Medulla oblongata (tissue), 1 donor: ENCODE results near the gene COL8A1.
"Not testable (repeated sequence)": the region's sequence is repeated elsewhere in the genome, so short reads cannot be mapped to it uniquely, and the experiment has no call there.

Experiments
- DNase-seq: peaks from one replicate; pipeline ENCODE4 v3.0.0-alpha.2; 2015; ENCODE audit errors: extremely low spot score

Gene COL8A1

GRCh38 chr3:99638167-99638948, at the start of gene COL8A1:
Gene COL8A1 (plus strand): TSS chr3:99638594. CDS start chr3:99790683, 152,089 bp downstream.
- no peak for DNase-seq

DNA sequence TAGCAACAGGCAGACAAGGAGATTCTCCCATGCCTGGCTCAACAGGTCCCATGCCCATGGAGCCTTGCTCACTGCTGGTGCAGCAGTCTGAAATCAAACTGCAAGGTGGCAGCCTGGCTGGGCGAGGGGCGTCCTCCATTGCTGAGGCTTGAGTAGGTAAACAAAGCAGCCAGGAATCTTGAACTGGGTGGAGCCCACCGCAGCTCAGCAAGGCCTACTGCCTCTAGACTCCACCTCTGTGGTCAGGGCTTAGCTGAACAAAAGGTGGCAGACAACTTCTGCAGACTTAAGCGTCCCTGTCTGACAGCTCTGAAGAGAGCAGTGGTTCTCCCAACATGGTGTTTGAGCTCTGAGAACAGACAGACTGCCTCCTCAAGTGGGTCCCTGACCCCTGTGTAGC, 49.2 kb upstream of the COL8A1 start:
- not testable (repeated sequence) for DNase-seq

DNA sequence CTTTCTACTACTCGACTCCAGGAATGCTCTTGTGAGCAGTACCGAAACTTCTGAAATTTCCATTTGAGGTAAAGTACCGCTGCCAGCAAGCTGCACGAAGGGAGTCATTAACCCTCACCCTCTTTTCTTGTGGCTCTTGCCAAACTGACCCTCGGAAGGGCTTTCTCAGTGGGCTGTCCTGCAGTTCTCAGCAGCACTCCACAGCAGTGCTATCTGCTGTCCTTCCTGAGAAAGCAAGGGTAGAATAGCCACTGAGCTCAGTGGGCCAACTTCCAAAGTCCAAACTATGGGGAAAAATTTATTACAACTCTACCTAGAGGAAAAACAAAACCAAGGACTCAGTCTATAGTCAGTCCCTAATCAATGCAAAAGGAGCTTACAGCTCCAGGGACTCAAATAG, 38.5 kb upstream of the COL8A1 start:
- no peak for DNase-seq

- DNase-seq: no peak
These were observed 36.9 kb upstream of the COL8A1 start for GRCh38 chr3:99601515-99601914.

DNA sequence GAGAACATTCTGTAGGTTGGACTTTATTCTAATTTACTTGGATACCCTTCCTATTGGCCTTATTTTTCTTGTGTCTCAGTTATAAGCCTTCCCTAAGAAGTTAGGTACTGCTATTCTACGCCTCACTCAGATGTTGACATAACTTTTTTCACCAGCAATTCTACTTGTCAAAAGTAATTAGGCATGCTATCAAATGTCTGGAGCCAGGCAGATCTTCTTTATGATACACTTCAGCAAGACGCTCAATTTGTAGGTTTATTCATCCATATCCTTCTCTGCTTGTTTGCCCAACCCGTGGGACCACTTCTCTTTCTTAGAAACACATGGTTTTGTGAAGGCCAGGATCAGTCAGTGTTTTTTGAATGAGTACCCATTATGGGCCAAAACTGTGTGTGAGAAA, 36.2 kb upstream of the COL8A1 start:
- DNase-seq: no peak

GRCh38 chr3:99607151-99607550, 31.2 kb upstream of the COL8A1 start:
- no peak for DNase-seq

GRCh38 chr3:99614768-99615167, 23.6 kb upstream of the COL8A1 start:
- DNase-seq: no peak

DNA sequence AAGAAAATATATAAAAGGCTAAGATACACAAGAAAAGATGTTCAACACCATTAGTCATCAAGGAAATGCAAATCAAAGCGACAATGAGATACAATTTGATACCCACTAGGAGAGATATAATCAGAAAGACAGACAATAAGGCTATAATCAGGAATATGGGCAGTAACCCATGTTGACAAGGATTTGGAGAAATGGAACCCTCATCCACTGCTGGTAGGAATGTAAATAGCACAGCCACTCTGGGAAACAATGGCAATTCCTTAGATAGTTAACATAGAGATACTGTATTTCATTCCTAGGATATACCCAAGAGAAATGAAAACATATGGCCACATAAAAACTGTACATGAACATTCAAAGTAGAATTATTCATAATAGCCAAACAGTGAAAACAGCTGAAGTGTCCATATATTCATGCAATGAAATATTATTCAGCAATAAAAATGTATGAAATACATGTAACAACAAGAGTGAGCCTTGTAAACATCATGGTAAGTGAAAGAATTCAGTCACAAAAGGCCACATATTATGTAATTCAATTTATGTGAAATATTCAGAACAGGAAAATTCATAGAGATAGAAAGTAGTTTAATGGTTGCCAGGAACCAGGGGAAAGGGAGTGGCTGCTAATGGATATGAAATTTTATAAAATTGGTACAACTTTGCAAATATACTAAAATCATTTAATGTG, 18.2 kb upstream of the COL8A1 start:
- DNase-seq: no peak

GRCh38 chr3:99620976-99621375, 17.4 kb upstream of the COL8A1 start:
- no peak for DNase-seq

- DNase-seq: no peak
These were observed 13.7 kb upstream of the COL8A1 start for GRCh38 chr3:99624496-99625236.

- DNase-seq: no peak
These were observed 13.2 kb upstream of the COL8A1 start for GRCh38 chr3:99625237-99625622.

DNA sequence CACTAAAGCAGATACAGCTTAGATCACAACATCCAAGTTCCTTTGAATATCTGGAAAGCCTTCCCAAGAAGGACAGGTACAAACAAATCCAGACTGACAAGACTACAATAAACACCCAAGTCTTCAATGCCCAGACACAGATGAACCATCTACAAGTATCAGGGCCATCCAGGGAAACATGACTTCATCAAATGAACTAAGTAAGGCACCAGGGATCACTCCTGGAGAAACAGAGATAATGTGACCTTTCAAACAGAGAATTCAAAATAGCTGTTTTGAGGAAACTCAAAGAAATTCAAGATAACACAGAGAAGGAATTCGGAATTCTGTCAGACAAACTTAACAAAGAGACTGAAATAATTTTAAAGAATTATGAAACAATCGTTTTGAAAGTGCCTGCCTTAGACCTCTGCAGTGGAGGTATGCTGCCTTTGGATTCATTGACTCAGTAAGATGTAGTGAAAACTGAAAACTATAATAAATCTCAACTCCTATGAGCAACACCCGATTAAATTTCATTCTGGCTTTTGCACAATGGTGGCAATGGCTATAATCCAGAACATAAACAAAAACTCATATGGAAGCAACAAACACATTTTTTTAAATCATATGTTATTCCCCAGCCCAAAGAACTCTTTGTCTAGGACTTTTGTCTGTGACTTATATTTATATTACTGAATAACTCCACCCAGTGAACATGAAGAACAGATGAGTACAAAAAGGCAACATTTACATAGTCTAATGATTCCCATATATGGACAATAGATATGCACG, 12.6 kb upstream of the COL8A1 start:
- DNase-seq: no peak

DNA sequence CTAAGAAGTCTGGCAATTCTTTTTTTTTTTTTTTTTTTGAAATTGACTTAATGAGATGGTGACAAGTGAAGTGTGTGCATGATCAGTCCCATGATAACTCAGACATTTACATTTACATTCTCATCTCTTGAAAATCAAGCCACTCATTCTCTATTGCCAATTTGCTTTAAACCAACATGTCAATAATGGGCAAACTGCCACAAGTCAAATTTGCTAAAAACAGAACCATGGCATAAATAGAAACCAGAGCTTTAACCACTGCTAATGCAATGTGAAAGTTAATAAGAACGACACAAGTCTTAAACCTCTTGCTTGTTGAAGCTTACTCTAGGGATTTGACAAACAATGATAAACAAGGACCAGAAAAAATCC, 12.0 kb upstream of the COL8A1 start:
- DNase-seq: no peak

DNA sequence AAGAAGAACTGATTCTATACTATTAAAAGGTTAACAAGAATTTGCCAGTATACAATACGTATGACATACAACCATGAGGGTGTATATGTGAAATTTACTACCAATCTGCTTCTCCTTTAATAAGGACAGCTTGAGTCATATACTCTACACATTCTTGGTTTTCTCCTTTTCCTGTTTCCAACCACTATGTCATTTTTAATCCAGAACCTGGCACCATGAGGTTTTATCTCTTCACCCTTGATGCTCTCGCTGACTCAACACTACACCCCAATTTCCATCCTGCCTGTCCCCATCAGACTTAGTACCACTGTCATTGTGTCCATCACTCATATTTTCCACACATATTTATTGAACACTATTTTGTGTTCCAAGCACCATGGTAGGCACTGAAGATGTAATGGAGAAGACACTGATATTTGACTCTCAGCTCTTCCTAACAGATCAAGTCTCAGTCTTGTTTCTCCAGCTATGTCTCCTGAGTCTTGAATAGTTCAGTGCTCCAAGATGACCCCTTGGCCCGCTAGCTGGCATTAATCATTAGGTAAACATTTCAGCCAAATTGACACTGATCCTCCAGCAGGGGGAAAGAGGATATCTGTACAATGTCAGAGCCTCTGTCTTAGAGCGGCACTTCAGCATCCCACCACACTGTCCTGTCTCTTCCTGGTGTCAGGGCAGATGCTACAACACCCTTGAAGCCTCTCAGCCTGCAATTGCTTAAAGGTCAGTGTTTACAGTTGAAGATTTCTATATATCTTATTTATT, 11.2 kb upstream of the COL8A1 start:
- DNase-seq: no peak

DNA sequence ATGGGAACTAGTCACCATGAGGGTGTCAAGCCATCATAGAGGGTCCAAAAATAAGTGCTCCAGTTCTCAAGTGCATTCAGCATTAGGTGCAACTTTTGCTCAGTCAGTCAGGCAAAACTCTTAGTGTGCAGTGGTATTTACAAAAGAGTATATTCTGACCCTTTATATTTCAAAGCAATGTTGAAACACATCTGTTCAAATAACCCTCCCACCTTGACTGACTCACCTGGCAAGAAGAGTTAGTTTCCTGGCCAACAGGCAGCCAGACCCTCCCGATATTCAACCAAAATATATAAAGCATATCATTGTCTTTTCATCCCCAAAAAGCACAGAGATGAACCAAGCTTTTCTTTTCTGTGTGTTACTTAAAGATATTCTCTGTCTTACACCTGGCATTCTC, 7.6 kb upstream of the COL8A1 start:
- DNase-seq: no peak

DNA sequence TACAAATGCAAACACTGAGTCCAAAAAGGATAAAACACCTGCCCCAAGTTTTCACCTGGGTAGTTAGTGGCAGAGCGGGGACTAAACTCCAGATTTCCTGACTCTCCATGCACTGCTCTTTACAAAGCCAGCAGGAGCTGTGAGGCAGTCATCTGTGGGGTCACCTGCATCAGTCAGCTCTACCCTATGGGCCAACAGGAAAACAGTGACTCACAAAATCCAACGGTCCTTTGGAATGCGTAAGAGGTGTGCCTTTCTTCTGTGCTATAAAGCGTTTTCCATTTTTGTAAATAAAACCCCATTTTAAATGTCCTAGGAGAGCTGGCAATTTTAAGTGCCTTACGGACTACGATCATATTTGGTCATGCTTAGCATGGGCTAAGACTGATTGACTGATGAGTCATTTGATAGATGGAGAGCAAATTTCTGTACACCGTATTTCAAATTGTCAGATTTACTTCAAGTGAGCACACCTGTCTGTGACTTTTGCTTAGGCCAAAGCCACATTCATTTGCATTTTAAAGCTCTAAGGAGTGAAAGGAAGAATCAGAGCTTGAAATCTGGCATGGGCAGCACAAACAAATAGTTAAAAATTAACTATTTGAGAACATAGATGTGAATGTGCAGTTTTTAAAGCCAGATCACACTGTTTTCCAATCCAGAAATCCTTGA, 4.4 kb upstream of the COL8A1 start:
- DNase-seq: no peak

GRCh38 chr3:99634881-99635280, 3.5 kb upstream of the COL8A1 start:
- no peak for DNase-seq

- DNase-seq: no peak
These were observed 3.0 kb upstream of the COL8A1 start for GRCh38 chr3:99635348-99635747.

GRCh38 chr3:99637016-99637367, 1.4 kb upstream of the COL8A1 start:
- no peak for DNase-seq

DNA sequence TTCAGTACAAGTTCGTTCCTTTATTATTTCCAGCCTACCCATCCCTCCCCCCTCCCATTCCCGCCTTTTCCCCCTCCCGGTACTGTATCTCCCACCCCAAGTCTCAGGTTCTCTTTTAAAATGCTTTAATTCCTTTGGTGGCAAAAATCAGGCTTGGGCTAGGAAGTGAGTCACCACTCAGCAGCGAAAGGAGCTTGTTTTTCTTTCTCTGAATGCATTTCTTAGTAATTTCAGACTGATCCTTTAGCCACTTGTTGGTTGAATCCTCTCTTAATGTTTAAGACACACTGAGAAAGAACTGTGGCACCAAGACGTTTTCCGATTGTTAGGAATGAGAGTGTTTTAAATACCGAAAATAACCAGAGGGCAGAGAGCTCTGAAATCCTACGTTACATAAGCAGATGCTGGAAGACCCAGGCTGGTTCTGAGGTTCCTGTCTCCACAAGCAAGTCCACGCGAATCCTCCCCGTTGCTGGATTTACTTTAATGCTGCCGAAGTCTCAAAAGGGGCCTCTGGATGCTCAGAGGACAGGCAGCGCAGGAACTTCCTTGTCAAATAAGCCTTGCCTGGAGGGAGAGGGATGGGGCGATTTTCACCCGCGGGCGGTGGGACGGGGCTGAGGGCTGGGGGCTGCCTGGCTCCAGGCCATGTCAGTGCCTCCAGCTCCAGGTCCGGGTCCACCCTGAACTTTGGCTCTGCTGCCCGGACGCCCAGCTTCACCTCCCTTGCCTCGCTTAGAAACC, 854 bp upstream of the COL8A1 start:
- DNase-seq: peak; percentile 33
